Activated CD8-positive, alpha-beta T cell treated with anti-CD3 and anti-CD28 coated beads for 36 hours (primary cell): Measurements from ENCODE around the gene TRAPPC3. TPM values are rescaled to one million over a fixed set of nuclear protein-coding genes. Genes with fewer than 3 reads are reported as not detected.
A peak's percentile ranks its signal among the peaks of the same experiment; 100 is the strongest.

ENCODE experiments used
- ATAC-seq: fragments of 200-7000 bp; cut with Tn5 transposase; one replicate; pipeline ENCODE4 v1.10.0; 2021; ENCODE audit warnings: mild to moderate bottlenecking, moderate library complexity
- CTCF ChIA-PET: fragments of 350-600 bp; sonication (Branson Sonifier 250); formaldehyde crosslinking; loops from one replicate; lab custom pipeline; 2021; ENCODE audit warnings: antibody characterized with exemption; lab: Charles Lee
- POLR2A ChIA-PET: fragments of 350-600 bp; sonication (Branson Sonifier 250); formaldehyde crosslinking; loops from one replicate; lab custom pipeline; 2021; ENCODE audit warnings: antibody characterized with exemption; lab: Charles Lee
- DNase-seq: peaks from one replicate; pipeline ENCODE4 v3.0.0-alpha.2; 2020
- H3K27ac Mint-ChIP-seq: one replicate; pipeline ENCODE4 v1.8.0; 2021; ENCODE audit warnings: mild to moderate bottlenecking, mixed read lengths
- H3K27me3 Mint-ChIP-seq: one replicate; pipeline ENCODE4 v1.8.0; 2021; ENCODE audit warnings: mixed read lengths
- H3K36me3 Mint-ChIP-seq: one replicate; pipeline ENCODE4 v1.8.0; 2021; ENCODE audit warnings: low read depth, mixed read lengths
- H3K4me1 Mint-ChIP-seq: one replicate; pipeline ENCODE4 v1.8.0; 2021; ENCODE audit warnings: low read depth, mixed read lengths
- H3K4me3 Mint-ChIP-seq: one replicate; pipeline ENCODE4 v1.8.0; 2021; ENCODE audit warnings: mild to moderate bottlenecking, moderate library complexity, mixed read lengths
- H3K9me3 Mint-ChIP-seq: one replicate; pipeline ENCODE4 v1.8.0; 2021; ENCODE audit warnings: mixed read lengths
- intact Hi-C: fragments of 100-400 bp; cut with micrococcal nuclease; formaldehyde crosslinking; loops from one replicate; pipeline ENCODE4 v1.10.0; 2022
- total RNA-seq, 2 experiments: library from RNA; stranded (reverse); gene quantifications; one replicate each; pipeline ENCODE4 v1.2.3, GENCODE V29; 2021
- TF ChIP-seq, protein P1 (sequence below): fragments of 200-600 bp; IDR thresholded peaks from one replicate; pipeline ENCODE4 v1.8.0; 2022; ENCODE audit warnings: antibody characterized with exemption, mild to moderate bottlenecking

Gene TRAPPC3
- total RNA-seq, 2 experiments from 2014 or later = 47.9 to 48.4 TPM

DNA sequence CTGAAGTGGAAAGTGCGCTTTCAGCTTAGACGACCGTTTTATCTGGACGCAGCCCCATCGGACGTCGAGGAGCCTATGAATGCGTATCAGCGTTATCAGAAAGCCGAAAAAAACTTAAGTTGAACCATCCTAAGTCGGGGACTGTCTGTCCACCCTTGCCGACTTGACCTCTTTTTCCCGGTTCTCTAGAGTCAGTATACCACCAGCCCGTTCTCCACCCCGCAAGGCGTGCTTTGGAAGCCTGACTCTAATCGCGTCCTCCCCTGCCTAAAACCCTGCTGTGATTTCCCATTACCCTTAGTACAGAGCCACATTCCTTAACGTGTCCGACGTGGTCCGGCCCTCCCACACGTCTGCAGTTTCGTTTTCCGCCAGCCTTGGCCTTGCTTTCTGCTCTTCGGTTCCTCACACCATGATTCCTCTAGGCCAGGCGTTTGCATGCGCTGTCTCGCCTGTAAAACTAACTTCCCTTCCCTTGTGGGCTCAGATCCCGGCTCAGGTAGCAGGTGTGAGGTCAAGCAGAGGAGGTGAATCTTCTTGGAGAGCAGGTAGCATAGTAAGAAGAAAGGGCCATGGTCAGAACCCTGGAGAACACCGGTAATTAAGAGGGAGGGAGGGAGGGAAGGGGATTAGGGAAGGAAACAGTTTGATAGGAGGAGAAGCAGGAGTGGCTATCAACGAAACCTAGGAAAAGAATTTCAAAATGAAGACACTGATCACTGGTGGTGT is 59.7 kb downstream of the TRAPPC3 start:
- ATAC-seq = no peak
- peaks cover 22% of the 10 kb centered on the region for H3K36me3 Mint-ChIP-seq
- intact Hi-C loops = loop anchor here (5.0 to 10.0 kb wide), 2 partner anchors 157 to 195 kb away; partner anchors contain the start of gene AGO3
- ChIA-PET POLR2A (interaction anchor here (0.7 to 1.4 kb wide), 4 partner anchors 15 to 159 kb away, joined by 3 read pairs; partner anchors contain the start of gene AGO3), CTCF (interaction anchor here (0.6 to 2.6 kb wide), 6 partner anchors 21 to 333 kb away, joined by 3 to 13 read pairs (median 3); partner anchors contain the start of gene TRAPPC3)
- H3K4me3 Mint-ChIP-seq = peak overlapping the region; percentile 90
- H3K27me3 Mint-ChIP-seq = peaks cover 11% of the 10 kb centered on the region
- peak; percentile 42 for DNase-seq
- H3K9me3 Mint-ChIP-seq = no peaks in the 10 kb centered on the region
- TF ChIP-seq, protein P1, sequence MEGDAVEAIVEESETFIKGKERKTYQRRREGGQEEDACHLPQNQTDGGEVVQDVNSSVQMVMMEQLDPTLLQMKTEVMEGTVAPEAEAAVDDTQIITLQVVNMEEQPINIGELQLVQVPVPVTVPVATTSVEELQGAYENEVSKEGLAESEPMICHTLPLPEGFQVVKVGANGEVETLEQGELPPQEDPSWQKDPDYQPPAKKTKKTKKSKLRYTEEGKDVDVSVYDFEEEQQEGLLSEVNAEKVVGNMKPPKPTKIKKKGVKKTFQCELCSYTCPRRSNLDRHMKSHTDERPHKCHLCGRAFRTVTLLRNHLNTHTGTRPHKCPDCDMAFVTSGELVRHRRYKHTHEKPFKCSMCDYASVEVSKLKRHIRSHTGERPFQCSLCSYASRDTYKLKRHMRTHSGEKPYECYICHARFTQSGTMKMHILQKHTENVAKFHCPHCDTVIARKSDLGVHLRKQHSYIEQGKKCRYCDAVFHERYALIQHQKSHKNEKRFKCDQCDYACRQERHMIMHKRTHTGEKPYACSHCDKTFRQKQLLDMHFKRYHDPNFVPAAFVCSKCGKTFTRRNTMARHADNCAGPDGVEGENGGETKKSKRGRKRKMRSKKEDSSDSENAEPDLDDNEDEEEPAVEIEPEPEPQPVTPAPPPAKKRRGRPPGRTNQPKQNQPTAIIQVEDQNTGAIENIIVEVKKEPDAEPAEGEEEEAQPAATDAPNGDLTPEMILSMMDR = no peak
- peaks cover 10% of the 10 kb centered on the region for H3K4me1 Mint-ChIP-seq
- H3K27ac Mint-ChIP-seq = peak overlapping the region; percentile 89

DNA sequence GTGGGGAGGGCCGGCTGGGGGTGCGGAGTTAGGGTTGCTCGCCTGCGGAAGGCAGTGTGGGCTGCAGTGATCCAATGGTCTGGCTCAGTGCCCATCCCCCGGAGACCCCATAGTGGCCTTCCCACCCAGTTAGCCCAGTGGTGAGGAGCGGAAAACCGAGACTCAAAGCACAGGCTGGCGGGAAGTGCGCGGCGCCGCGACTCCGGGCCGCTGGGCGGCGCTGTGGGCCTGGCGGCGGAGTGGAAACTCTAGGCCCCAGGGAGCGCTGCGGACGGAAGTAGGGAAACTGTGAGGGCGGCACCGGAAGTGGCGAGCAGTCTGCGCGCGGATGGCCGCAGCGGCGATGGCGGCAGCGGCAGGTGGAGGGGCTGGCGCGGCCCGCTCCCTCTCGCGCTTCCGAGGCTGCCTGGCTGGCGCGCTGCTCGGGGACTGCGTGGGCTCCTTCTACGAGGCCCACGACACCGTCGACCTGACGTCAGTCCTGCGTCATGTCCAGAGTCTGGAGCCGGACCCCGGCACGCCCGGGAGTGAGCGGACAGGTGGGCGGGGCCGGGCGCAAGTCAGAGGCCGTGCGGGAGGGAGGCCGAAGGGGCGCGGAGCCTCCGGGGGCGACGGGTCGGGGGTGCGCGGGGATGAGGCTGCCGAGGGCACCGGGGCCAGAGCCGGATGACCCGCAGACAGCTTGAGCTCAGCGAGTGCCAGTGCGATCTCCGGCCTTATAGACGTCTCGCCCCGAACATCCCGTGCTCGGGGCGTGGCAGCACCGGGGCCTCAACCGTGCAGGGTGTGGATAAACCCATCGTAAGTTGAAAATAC is 60.5 kb downstream of the TRAPPC3 start, which contains the start of gene ADPRS:
Gene ADPRS, plus strand, starts transcription at position 316 of the 816 bp plus-strand sequence. Its CDS starts 13 bp downstream, at position 329.
- Mint-ChIP-seq H3K36me3 (peaks cover 21% of the 10 kb centered on the region), H3K4me1 (peaks cover 10% of the 10 kb centered on the region), H3K9me3 (no peaks in the 10 kb centered on the region), H3K27ac (peak within 1 kb of the TSS; percentile 89), H3K27me3 (peaks cover 14% of the 10 kb centered on the region), H3K4me3 (peak within 1 kb of the TSS; percentile 90)
- intact Hi-C loops = loop anchor here (5.0 kb wide), 1 partner anchor 156 kb away; the partner anchor contains the start of gene AGO3
- TF ChIP-seq, protein P1 = peak; percentile 99
- POLR2A ChIA-PET = interaction anchor here (0.7 to 1.4 kb wide), 4 partner anchors 14 to 158 kb away, joined by 3 read pairs; partner anchors contain the start of gene AGO3
- CTCF ChIA-PET = interaction anchor here (0.6 to 2.6 kb wide), 6 partner anchors 20 to 333 kb away, joined by 3 to 13 read pairs (median 3); partner anchors contain the start of gene TRAPPC3
- ATAC-seq = peak; percentile 88
- DNase-seq = peak; percentile 92

DNA sequence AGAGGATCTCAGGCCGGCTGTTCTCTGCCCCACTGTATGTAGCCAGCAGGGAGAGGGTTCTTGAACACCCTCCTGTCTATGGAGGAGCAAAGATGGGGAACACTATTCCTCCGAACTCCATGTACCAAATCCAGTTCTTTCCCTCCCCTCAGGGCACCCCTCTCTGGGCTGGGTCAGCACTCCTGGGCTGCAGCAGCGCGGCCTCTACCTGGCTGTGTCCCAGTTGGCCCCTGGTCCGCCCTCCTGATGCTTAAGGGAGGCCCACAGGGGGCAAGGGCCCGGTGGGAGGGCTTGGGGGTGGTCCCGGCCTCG is 61.1 kb downstream of the TRAPPC3 start:
- ATAC-seq = peak; percentile 46
- DNase-seq = no peak
- TF ChIP-seq, protein P1 = no peak
- H3K27ac Mint-ChIP-seq = peak overlapping the region; percentile 89
- POLR2A ChIA-PET = interaction anchor here (1.4 kb wide), 1 partner anchor 13 kb away, joined by 3 read pairs; no protein-coding TSS in a partner anchor
- no peaks in the 10 kb centered on the region for H3K9me3 Mint-ChIP-seq
- peaks cover 10% of the 10 kb centered on the region for H3K4me1 Mint-ChIP-seq
- H3K4me3 Mint-ChIP-seq = peak overlapping the region; percentile 90
- H3K36me3 Mint-ChIP-seq = peaks cover 18% of the 10 kb centered on the region
- intact Hi-C loops = loop anchor here (5.0 kb wide), 1 partner anchor 156 kb away; the partner anchor contains the start of gene AGO3
- peaks cover 18% of the 10 kb centered on the region for H3K27me3 Mint-ChIP-seq
- CTCF ChIA-PET = no interaction called here

DNA sequence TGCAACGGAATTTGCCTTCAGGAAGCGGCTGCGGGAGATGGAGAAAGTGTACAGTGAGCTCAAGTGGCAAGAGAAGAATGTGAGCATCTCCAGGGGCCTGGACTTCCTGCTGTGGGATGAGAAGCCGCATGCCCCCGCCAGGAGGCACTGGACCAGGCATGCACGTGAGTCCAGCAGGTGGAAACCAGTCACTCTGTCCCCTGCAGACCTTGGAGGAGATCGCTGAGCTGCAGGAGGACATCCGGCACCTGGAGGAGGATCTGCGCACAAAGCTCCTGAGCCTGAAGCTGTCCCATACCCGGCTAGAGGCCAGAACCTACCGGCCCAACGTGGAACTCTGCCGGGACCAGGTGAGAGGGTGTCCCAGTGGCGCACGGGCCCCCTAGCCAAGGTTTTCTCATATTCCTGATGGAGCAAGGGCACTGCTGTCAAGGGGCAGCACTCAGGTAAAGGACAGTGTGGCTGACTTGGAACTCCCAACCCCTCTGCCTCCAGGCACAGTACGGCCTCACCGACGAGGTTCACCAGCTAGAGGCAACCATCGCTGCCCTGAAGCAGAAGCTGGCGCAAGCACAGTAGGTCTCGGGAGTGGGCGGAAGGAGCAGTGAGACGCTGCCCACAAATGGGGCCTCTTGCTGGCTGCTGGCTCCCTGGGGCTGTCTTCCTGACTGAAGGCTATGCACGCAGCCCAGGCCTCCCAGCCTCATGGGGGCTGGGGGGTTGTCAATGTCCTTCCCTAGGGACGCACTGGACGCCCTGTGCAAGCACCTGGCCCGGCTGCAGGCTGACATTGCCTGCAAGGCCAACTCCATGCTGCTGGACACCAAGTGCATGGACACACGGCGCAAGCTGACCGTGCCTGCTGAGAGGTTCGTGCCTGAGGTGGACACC is 61.8 kb downstream of the TRAPPC3 start:
- H3K4me1 Mint-ChIP-seq = peaks cover 10% of the 10 kb centered on the region

More for the DNA sequence above, 61.8 kb downstream of the TRAPPC3 start:
- ChIA-PET CTCF (interaction anchor here (0.7 to 2.3 kb wide), 4 partner anchors 12 to 62 kb away, joined by 3 to 6 read pairs (median 4); partner anchors contain the start of gene TRAPPC3), POLR2A (interaction anchor here (0.5 to 2.5 kb wide), 3 partner anchors 13 to 157 kb away, joined by 3 to 8 read pairs (median 3); partner anchors contain the start of gene AGO3)
- TF ChIP-seq, protein P1 = no peak
- DNase-seq = no peak
- Mint-ChIP-seq H3K9me3 (no peaks in the 10 kb centered on the region), H3K4me3 (peak overlapping the region; percentile 90), H3K36me3 (peaks cover 16% of the 10 kb centered on the region), H3K27ac (peak overlapping the region; percentile 89), H3K27me3 (peaks cover 22% of the 10 kb centered on the region)
- ATAC-seq = no peak
- intact Hi-C loops = loop anchor here (5.0 kb wide), 1 partner anchor 155 kb away; the partner anchor contains the start of gene AGO3

Other genes starting within 250 kb of the TRAPPC3 start
- 10 to 100 TPM; 27.7 to 30.0 TPM for gene AGO3, start 218.4 kb downstream of the TRAPPC3 start, total RNA-seq
- under 1 TPM; 0.20 to 0.34 TPM for gene TEKT2, start 65.4 kb downstream of the TRAPPC3 start, total RNA-seq
- gene ADPRS, start 60.6 kb downstream of the TRAPPC3 start, total RNA-seq = 10 to 100 TPM; 52.7 to 54.9 TPM
- gene COL8A2, start 24.3 kb downstream of the TRAPPC3 start, total RNA-seq = under 1 TPM; 0.83 to 0.85 TPM
- gene MAP7D1, start 6.7 kb upstream of the TRAPPC3 start, total RNA-seq = 100 to 1,000 TPM; 125 to 129 TPM
- 100 to 1,000 TPM; 119 to 121 TPM for gene THRAP3, start 75.0 kb upstream of the TRAPPC3 start, total RNA-seq
- gene SH3D21, start 156.9 kb upstream of the TRAPPC3 start, total RNA-seq = 10 to 100 TPM; 17.8 to 21.0 TPM
- 1 to 10 TPM; 5.8 to 6.5 TPM for gene EVA1B, start 174.2 kb upstream of the TRAPPC3 start, total RNA-seq
- gene STK40, start 236.4 kb upstream of the TRAPPC3 start, total RNA-seq = 10 to 100 TPM; 41.2 to 44.4 TPM
- 10 to 100 TPM; 43.8 to 46.2 TPM for gene LSM10, start 248.4 kb upstream of the TRAPPC3 start, total RNA-seq